Measurements from ENCODE around the gene MTHFD2L.

DNA sequence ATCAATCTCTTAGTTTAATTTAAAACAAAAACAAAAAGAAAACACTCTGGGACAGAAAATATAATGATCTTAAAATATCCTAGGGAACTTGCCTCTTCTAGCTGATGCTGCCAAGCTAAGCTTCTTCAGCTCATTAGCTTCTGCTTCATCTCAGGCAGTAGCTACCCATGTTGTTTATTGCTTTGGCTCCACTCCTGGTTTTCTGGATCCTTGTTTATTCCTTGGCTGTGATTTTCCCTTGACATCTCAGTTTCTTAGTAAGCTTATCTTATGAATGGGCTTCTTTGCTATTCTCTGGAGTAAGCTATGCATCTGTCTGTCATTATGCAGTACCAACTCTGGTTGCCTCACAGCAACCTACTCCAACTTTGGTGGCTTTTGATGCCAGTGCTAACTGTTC lies 5.1 kb upstream of the MTHFD2L start:
- TF ChIP-seq EZH2 (optimal IDR thresholded peaks at IDR 0.05; ENCODE audit: low read depth, low read length) (no peak), CTCF (IDR thresholded peaks at IDR 0.05; ENCODE audit: low read length) (no peak)

Measured in MM.1S (cell line).